Measurements from ENCODE around the gene ITIH4.

The ITIH4 gene

DNA sequence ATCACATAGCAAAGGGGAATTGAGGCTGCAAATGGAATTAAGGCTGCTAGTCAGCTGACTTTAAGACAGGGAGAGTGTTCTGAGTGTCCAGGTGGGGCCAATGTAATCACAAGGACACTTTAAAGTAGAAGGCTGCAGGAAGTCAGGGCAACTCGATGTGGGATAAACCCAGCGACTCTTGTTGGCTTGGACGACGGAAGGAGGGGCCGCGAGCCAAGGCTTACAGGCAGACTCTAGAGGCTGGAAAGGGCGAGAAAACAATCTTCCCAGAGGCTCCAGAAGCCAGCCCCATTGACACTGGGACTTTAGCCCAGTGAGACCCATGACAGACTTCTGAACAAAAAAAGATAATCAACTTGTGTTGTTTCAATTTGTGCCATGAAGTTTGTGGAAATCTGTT lies 17.3 kb upstream of the ITIH4 start:
- DNase-seq = no peak

DNA sequence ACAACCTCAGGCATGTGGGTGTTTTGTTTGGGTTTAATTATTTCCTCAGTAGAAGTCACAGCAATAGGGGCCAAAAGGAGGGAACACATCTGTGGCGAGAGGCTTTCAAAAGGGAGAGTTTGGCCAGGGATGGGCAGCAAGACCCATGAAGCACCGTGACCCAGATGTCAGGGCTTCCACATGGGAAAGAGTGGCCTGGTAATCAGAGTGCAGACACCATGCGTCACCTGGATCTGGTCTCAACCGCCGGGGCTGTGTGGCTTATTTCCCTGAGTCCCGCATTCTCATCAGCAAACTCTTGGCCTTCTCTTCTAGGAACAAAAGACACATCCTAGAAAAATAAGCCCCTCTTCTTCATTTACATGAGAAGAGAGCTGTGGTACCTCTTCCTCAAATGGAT lies 16.8 kb upstream of the ITIH4 start:
- DNase-seq = no peak

- no peak for DNase-seq
Measured at GRCh38 chr3:52846432-52846965, 16.0 kb upstream of the ITIH4 start.

DNA sequence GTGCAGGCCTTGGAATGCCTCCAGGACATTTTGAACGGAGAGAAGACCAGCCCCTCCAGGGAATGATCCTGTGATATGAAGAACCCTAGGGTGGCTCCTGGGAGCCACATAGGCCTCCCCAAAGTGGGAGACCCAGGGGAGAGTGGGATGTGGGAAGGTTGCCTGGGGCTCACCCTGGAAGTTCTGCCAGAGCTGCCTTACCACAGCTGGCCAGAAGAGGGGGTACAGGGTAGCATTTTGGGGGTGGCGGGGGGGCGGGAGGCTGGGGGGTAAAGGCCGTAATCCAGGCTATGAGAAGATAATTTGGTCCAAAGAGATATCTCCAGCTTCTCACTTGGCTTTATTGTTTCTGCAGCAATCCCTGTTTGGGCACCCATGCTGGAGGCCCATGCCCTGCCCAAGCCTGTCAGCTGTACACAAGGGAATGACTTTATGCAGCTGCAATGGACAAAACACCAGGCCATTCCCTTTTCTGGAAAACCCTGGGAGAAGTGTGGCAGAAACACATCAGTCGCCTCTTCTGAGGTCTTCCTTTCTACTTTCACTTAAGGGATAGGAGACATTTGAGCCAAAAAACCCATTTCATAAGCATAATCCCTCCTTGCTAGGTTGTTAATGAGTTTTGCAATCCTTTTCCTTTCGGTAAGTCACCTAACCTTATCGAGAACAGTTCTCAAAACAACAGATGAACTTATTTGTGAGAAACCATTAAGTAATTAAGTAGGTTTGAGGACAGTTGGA lies 15.4 kb upstream of the ITIH4 start:
- DNase-seq = no peak

DNA sequence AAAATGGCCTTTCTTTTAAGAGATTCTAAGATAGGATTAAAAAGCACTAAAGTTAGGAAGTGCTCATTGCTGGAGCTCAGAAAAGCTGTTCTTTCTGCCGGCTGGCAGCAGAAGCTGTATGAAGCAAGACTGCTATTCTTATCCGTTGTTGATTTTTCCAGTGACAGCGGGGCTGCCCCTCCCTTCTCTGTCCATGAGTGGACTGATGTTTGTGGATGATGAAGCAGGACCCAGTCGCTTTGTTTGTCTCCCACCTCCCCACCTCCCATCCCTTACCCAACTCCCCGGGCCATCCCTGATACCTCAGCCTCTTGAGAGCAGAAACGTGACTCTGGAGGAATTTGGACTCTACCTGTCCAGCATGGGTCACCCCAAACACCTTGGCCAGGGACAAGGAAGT lies 14.7 kb upstream of the ITIH4 start:
- DNase-seq = no peak

GRCh38 chr3:52844290-52844975 lies 14.0 kb upstream of the ITIH4 start:
- no peak for DNase-seq

DNA sequence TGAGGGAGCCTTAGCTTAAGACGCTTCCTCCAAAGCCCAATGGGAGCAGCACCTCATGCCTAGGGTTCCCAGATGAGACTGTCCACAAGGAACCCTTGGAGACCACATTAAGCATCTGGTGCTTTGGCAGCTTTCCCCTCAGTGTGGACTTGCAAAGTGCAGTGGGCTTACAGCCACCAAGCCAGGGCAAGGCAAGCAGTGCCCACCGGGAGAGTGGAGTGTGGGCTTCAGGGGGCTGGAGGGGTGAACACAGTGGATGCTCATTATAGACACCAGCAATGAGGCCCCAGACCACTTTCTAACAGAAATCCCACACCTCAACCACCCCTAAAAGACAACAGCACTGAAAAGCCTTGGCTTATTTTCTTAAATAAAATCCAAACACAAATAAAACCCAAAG lies 13.4 kb upstream of the ITIH4 start:
- DNase-seq = no peak

DNA sequence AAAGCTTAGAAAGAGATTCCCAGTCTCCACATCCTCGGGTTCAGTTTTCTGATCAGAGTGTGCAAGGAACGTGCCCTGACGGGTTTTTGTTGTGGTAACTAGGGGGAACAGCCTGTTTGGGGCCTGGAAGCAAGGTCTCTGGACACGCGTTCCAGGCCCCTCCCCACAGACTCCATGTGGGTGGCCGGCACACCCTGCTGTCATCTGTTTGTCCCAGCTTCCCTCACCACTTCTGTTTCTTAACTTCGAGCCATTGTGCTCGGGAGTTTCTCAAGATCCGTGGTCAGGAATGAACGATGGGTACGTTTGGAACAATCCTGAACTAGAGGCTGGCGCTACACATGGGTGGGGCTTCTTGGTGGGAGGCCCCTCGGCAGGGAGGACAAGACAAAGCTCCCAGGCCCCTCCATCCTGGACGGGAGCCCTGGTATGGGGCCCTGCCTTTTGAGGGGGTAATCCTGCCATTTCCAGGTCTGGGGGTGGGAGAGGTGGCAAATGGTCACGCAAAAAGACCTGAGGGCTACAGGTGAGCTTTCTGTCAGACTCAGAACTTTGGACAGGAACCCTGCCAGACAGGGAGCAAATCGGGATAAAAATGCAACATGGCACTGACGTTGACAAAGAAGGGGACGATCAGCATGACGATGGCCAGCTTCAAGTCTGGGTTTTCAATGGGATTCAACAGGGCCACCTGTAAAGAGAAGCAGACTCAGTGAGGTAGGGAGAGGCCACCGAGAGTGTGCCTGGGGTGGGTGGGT lies 12.8 kb upstream of the ITIH4 start:
- no peak for DNase-seq

DNA sequence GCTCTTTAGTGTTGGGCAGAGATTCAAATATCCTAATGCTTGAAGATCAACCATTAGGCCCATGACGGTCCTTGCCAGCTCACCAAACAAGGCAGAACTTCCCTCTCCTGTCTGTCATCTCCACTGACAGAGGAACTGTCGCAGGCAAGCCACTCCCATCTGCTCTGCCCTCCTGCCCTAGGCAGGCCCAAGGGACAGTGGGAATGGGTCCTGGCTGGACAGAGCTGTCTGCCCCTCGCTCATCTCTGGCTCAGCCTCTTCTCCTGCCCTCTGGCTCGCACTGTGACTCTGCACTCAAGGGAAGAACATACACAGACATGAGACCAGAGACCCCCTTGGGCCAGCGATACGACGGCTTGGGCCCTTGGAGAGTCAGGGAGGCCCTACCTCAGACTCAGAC lies 12.0 kb upstream of the ITIH4 start:
- DNase-seq = no peak

DNA sequence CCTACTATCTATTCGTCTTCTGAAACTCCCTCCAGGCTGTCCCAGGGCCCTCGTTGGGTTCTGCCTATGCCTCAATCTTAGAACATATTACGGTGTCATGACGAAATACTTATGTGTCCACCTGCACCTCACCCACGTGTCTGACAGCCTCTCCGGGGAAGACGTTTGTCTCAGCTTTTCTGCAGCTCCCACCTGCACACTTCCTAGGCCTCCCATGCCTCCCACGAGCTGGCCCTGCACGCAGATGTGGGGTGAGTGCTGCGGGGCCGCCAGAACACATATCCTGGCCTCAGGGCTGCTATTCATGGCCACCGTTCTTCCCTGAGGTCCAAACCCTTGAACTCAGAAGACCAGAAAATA lies 11.5 kb upstream of the ITIH4 start:
- DNase-seq = no peak

DNA sequence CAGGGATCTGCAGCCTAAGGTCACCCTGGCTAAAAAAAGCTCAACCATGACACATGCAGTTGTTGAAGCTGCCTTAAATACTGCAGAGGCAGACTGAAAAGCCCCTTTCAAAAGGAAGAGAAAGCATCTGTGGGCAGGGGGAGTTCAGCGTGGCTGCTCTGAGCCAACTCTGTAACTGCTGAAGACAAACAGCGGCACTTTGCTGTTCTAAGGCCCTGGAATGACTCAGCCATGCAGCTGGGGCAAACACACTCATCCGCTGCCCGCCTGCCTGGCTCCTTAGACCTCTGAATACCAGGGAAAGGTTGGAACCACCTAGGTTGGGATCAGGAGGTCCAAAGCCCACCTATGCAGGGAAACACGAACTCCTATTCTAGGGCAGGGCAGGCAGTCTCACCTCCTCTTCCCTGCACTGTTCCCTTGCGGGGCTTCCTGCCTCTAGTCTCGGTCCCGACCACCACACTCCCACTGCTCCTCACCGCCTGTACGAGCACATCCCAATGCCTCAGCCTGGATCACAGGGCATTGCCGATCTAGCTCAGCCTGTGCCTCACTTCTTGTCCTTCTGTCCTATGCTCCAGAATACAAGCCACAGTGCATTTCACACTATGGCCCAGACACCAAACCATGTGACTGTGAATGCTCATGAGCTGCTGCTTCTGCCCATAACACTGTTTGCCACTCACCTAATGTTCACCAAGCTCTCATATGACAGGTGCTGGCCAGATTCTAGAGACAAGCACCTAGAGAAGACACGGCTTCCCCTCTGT lies 10.9 kb upstream of the ITIH4 start:
- DNase-seq = no peak

GRCh38 chr3:52839892-52840545 lies 9.5 kb upstream of the ITIH4 start:
- DNase-seq = no peak

GRCh38 chr3:52839268-52839575 lies 8.8 kb upstream of the ITIH4 start:
- DNase-seq = no peak

DNA sequence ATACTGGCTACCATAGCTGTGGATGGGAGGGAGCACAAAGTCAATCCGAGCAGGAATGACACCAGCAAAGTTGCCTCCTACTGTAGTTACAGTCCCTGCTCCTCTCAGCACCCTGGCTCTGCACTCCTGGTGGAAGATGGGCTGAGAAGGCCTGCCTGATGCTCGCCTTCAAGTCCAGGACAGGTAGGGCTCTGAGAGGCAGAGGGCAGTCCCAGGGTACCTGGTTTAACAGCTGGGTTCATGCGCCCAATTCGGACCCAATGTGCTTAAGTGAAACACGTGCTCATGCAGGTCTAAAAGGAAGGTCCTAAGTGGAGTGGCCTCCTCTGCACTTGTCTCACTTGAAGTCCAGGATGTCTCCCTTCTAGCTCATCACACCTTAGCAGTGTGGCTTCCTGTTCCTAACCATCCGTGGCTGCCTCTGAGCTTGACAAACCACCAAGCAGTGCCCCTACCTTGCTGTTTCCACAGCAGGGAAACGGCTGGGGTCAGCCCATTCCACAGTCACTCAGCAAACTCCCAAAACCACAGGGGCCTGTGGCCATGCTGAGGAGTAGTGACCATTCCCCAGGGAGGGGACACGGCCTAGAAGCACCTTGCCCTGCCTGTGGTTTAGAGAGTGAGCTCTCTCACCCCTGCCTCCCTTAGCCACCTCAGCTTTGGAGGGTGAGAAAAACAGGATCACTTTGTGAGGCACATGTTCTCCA lies 8.2 kb upstream of the ITIH4 start:
- no peak for DNase-seq

DNA sequence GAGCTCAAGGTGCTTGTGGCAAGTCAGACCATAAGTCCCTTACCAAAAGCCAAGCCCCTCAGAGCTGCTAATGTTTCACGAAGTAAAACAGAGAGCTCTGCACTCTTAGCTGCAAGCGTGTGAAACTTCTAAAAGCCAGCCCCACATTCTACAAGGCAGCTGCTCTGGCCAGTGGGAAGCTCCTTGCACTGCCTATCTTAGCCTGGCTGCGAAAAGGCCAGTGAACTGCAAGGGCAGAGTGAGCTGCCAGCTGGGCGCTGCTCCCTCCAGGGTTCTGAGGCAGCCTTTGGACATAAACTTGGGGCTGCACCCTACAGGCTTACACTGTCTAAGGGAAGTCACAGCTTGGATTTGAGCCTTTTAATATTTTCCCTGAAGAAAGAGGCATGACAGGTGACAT lies 6.5 kb upstream of the ITIH4 start:
- no peak for DNase-seq

DNA sequence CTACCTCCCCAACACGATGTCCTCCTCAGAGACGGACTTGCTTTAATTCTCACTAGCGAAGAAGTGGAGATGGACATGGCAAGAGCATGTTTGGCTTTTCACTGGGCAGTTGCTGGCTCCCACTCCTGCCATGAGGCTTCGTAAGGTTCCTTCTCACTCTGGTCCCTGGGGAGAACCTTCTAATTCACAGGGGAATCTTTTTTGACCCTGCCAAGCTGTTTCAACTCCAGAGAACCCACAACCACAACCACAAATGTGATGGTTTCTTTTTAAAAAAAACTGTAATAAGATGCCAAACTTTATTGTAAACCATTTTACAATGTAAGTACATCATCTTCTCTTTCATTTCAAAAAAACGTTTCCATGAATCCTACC lies 6.0 kb upstream of the ITIH4 start:
- DNase-seq = no peak

- no peak for DNase-seq
Measured at GRCh38 chr3:52835766-52836470, 5.4 kb upstream of the ITIH4 start.

DNA sequence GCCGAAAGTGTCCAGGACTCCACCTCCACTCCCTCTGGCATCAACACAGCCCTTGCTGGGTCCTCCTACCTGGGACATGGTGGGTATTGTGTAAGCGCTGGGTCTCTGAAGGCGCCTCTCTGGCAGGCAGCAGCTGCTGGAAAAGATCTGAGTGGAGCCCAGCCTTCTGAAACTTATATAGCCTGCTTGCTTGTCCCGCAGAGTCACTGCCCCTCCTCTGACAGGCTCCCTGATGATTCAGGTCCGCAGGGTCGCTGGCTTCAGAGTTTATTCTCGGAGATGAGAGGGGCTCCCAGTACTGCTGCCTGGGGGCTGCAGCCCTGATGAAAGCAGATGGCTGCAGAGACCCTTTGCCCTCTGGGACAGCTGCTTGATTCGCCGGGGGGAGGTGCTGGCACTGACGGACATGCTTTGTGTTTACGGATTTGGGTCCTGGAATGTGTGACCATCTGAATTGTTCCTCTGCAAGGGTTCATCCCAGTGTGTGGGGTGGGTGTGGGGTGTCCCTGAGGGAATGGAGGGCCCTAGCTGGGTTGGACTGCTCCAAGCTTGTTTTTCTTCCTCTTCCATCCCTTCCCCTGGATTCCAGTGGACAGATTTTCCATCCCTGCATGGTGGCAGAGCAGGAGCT lies 4.5 kb upstream of the ITIH4 start, which contains the start of gene MUSTN1:
TSS of gene MUSTN1 (minus strand) at position 149 of the 631 bp plus-strand sequence. CDS start at position 78, 71 bp downstream.
- DNase-seq = no peak

DNA sequence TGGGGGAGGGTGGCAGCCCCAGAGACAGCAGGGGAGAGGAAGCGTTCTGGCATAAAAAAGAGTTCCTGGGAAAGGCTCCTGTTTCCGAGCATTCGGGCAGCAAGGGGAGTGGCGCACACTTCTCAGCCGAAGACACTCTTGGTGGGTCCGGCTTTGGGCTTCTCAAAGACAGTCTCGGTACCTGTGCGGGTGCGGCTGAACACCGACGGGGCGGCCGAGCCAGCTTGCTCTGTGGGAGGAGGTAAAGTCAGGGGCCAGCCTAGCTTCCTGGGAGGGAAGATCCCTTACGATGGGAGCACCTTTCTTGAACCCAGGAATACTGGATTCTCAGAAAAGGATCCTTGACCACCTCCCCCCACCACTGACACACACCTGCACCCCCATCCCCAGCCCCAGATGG lies 2.7 kb upstream of the ITIH4 start:
- no peak for DNase-seq

DNA sequence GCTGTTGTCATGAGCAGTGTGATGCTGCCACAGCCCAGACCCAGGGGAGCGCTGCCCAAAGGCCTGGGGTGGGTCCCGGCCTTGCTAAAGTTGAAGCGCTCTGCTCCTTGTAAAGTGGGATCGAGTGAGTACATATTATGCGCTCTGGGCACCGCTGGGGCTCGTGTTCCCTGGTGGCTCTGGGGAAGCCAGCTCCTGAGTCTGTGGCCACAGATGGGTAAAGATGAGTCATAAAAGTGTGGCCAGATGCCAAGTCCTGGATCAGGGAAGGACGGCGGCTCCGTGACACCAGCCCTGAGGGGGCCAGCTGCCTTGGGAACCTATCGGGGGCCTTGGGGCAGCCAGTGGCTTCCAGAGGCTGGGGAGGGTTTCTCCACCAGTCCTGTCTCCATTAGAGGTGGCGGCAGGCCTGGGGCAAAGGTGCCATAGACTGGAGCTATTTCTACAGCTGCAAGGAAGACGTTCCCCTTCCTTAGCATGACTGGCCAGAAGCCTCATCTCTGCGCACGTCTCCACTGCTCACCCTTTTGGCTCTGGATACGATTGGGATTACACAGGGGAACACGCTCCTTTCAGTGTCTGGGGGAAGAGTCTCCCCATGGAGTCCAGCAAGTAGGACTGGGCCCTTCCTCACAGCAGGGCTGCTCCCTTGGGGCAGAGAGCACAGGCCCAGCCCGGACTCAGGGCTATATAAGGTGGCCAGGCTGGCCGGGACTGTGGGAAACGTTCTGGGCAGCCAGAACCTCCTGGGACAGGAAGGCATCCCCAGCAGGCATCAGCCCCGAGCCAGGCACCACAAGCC lies 1.2 kb upstream of the ITIH4 start:
- DNase-seq = no peak
